ENCODE data around the gene NKAIN2.
"Not testable (repeated sequence)": the region's sequence is repeated elsewhere in the genome, so short reads cannot be mapped to it uniquely, and the experiment has no call there.

Gene NKAIN2

GRCh38 chr6:124434421-124434820, 630.8 kb downstream of the NKAIN2 start:
- no peak for DNase-seq (ENCODE audit: low spot score)

GRCh38 chr6:124436803-124437202, 633.1 kb downstream of the NKAIN2 start:
- no peak for DNase-seq (ENCODE audit: low spot score)

GRCh38 chr6:124438546-124439065, 634.9 kb downstream of the NKAIN2 start:
- DNase-seq (ENCODE audit: low spot score), result no peak

- DNase-seq (ENCODE audit: low spot score), result no peak
These were observed 637.8 kb downstream of the NKAIN2 start for GRCh38 chr6:124441450-124441849.

- DNase-seq (ENCODE audit: low spot score), result no peak
These were observed 639.9 kb downstream of the NKAIN2 start for GRCh38 chr6:124443541-124443940.

GRCh38 chr6:124445581-124445980, 641.9 kb downstream of the NKAIN2 start:
- no peak for DNase-seq (ENCODE audit: low spot score)

GRCh38 chr6:124446961-124447360, 643.3 kb downstream of the NKAIN2 start:
- no peak for DNase-seq (ENCODE audit: low spot score)

- DNase-seq (ENCODE audit: low spot score), result no peak
These were observed 655.6 kb downstream of the NKAIN2 start for GRCh38 chr6:124459268-124459667.

GRCh38 chr6:124462750-124463149, 659.1 kb downstream of the NKAIN2 start:
- no peak for DNase-seq (ENCODE audit: low spot score)

- no peak for DNase-seq (ENCODE audit: low spot score)
These were observed 659.6 kb downstream of the NKAIN2 start for GRCh38 chr6:124463271-124463670.

- DNase-seq (ENCODE audit: low spot score), result not testable (repeated sequence)
These were observed 660.9 kb downstream of the NKAIN2 start for GRCh38 chr6:124464600-124464999.

GRCh38 chr6:124466949-124467348, 663.3 kb downstream of the NKAIN2 start:
- no peak for DNase-seq (ENCODE audit: low spot score)

GRCh38 chr6:124467366-124467765, 663.7 kb downstream of the NKAIN2 start:
- no peak for DNase-seq (ENCODE audit: low spot score)

GRCh38 chr6:124470803-124471202, 667.1 kb downstream of the NKAIN2 start:
- no peak for DNase-seq (ENCODE audit: low spot score)

- DNase-seq (ENCODE audit: low spot score), result no peak
These were observed 671.5 kb downstream of the NKAIN2 start for GRCh38 chr6:124475176-124475575.

GRCh38 chr6:124478906-124479305, 675.2 kb downstream of the NKAIN2 start:
- no peak for DNase-seq (ENCODE audit: low spot score)

GRCh38 chr6:124479991-124480430, 676.3 kb downstream of the NKAIN2 start:
- no peak for DNase-seq (ENCODE audit: low spot score)

GRCh38 chr6:124482071-124482491, 678.4 kb downstream of the NKAIN2 start:
- DNase-seq (ENCODE audit: low spot score), result no peak

GRCh38 chr6:124487623-124488431, 684.2 kb downstream of the NKAIN2 start:
- DNase-seq (ENCODE audit: low spot score), result no peak

GRCh38 chr6:124490122-124490521, 686.5 kb downstream of the NKAIN2 start:
- DNase-seq (ENCODE audit: low spot score), result no peak

GRCh38 chr6:124493259-124493658, 689.6 kb downstream of the NKAIN2 start:
- DNase-seq (ENCODE audit: low spot score), result no peak

GRCh38 chr6:124494956-124495664, 691.4 kb downstream of the NKAIN2 start:
- no peak for DNase-seq (ENCODE audit: low spot score)

- no peak for DNase-seq (ENCODE audit: low spot score)
These were observed 692.1 kb downstream of the NKAIN2 start for GRCh38 chr6:124495665-124496190.
